ENCODE measurements around the gene DIP2C. TPM values are rescaled to one million over a fixed set of nuclear protein-coding genes. Genes with fewer than 3 reads are reported as not detected.

DIP2C gene
- polyA plus RNA-seq, 1 of the 3 experiments (the other 2 are of a cell fraction), result 8.7 TPM

GRCh38 chr10:589961-590680 is 99.3 kb downstream of the DIP2C start:
- H3K27ac ChIP-seq (ENCODE audit: low read depth in 2 of 2, low read length in 1 of 2), result no peak overlapping the region
- H3K79me2 ChIP-seq (ENCODE audit: insufficient read depth), result peaks cover 80% of the 10 kb centered on the region
- H3K9ac ChIP-seq, result no peak overlapping the region
- no peaks in the 10 kb centered on the region for H3K27me3 ChIP-seq (ENCODE audit: insufficient read depth)
- peaks cover 50% of the 10 kb centered on the region for H4K20me1 ChIP-seq (ENCODE audit: insufficient read depth)
- DNase-seq, result no peak
- 97% methylated on average over 21 of the region's 21 CpGs for WGBS (ENCODE audit: low lambda C conversion rate)
- no peaks in the 10 kb centered on the region for H3F3A ChIP-seq (replicated peaks; ENCODE audit: insufficient read depth)
- H3K9me2 ChIP-seq, result no peaks in the 10 kb centered on the region
- no peak for TF ChIP-seq TAF1 (IDR thresholded peaks at IDR 0.05; ENCODE audit: borderline replicate concordance, low read depth, low read length)
- TF ChIP-seq, protein P1, sequence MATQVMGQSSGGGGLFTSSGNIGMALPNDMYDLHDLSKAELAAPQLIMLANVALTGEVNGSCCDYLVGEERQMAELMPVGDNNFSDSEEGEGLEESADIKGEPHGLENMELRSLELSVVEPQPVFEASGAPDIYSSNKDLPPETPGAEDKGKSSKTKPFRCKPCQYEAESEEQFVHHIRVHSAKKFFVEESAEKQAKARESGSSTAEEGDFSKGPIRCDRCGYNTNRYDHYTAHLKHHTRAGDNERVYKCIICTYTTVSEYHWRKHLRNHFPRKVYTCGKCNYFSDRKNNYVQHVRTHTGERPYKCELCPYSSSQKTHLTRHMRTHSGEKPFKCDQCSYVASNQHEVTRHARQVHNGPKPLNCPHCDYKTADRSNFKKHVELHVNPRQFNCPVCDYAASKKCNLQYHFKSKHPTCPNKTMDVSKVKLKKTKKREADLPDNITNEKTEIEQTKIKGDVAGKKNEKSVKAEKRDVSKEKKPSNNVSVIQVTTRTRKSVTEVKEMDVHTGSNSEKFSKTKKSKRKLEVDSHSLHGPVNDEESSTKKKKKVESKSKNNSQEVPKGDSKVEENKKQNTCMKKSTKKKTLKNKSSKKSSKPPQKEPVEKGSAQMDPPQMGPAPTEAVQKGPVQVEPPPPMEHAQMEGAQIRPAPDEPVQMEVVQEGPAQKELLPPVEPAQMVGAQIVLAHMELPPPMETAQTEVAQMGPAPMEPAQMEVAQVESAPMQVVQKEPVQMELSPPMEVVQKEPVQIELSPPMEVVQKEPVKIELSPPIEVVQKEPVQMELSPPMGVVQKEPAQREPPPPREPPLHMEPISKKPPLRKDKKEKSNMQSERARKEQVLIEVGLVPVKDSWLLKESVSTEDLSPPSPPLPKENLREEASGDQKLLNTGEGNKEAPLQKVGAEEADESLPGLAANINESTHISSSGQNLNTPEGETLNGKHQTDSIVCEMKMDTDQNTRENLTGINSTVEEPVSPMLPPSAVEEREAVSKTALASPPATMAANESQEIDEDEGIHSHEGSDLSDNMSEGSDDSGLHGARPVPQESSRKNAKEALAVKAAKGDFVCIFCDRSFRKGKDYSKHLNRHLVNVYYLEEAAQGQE (IDR thresholded peaks at IDR 0.05; ENCODE audit: low read depth, low read length), result no peak
- no peak for TF ChIP-seq RCOR1 (IDR thresholded peaks at IDR 0.05; ENCODE audit: low read length)
- no peak for TF ChIP-seq ZBTB33 (IDR thresholded peaks at IDR 0.05; ENCODE audit: borderline replicate concordance, low read depth)
- TF ChIP-seq NRF1 (IDR thresholded peaks at IDR 0.05; ENCODE audit: low read depth, low read length), result no peak
- TF ChIP-seq MXI1 (IDR thresholded peaks at IDR 0.05; ENCODE audit: low read depth, low read length), result no peak
- TF ChIP-seq RFX5 (IDR thresholded peaks at IDR 0.05; ENCODE audit: low read length), result no peak
- no peak for TF ChIP-seq TEAD4 (IDR thresholded peaks at IDR 0.05; ENCODE audit: borderline replicate concordance, insufficient read depth)
- no peak overlapping the region for H3K4me2 ChIP-seq
- H2AFZ ChIP-seq (ENCODE audit: low read depth), result no peak overlapping the region
- H3K36me3 ChIP-seq (replicated peaks in 1 of 2; ENCODE audit: control insufficient read depth in 1 of 2, insufficient read depth in 2 of 2, low read length in 1 of 2), result no peaks in the 10 kb centered on the region
- no peak overlapping the region for H3K4me3 ChIP-seq (ENCODE audit: low read depth in 2 of 2, low read length in 1 of 2)
- ChIA-PET CTCF (no interaction called here), POLR2A (no interaction called here)
- no peaks in the 10 kb centered on the region for H3K9me3 ChIP-seq
- peaks cover 0 to 11% of the 10 kb centered on the region in 2 experiments; a peak in 1 of 4 replicates for H3K4me1 ChIP-seq (ENCODE audit: control insufficient read depth in 1 of 2, insufficient read depth in 2 of 2, low read depth in 1 of 2, low read length in 1 of 2)
